HG02938 (cell line): ENCODE data around the gene LARP1B.
A peak's percentile ranks its signal among the peaks of the same experiment; 100 is the strongest.
"Not testable (repeated sequence)": the region's sequence is repeated elsewhere in the genome, so short reads cannot be mapped to it uniquely, and the experiment has no call there.

ENCODE experiments used
- ATAC-seq: cut with Tn5 transposase; IDR thresholded peaks from one replicate; pipeline ENCODE4 v1.9.1; 2021; ENCODE audit warnings: mild to moderate bottlenecking, moderate library complexity; ENCODE audit not compliant: unreplicated experiment

Gene LARP1B

DNA sequence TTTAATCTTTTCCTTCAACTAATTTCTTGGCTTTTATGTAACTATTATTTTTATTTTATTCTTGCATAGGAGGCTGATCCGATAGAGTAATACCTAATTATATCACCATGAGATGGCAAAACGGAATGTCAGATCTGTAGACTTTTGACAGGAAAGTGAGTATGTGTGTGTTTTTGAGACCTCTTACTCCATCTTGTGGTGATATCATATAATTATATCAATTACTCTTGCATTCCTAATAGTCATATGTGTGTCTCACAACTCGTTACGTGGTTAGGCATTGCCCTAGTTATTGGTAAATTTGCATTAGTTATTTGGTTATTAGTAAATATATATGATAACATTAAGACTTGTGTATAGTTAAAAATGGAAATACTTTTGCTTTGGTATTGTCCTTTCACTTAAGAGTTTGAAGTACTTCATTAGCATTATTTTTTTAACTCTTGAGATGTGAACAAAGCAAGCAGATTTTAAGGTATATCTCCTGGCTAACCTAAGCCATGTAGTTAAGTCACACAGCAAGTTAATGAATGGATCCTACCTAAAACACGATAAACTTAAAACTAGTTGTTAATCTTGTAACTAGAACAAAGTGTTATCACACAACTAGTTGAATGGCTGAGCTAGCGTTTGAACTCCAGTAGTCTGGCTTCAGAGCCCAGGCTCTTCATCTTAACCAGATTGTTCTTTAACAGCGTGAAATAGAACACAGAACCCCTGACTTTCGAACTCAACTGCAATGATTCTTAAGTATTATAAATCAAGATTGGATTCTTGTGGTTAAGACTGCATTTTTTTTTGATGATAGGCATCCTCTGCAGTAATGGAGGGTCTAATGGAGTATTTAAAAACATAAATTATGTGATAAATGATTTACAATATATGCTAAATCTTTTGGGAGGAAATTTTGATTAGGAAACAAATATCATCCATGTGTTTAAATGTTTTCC, 159.4 kb downstream of the LARP1B start:
- peak; percentile 80 for ATAC-seq

GRCh38 chr4:128221586-128221985, 160.5 kb downstream of the LARP1B start:
- no peak for ATAC-seq

GRCh38 chr4:128225148-128225547, 164.0 kb downstream of the LARP1B start:
- no peak for ATAC-seq

DNA sequence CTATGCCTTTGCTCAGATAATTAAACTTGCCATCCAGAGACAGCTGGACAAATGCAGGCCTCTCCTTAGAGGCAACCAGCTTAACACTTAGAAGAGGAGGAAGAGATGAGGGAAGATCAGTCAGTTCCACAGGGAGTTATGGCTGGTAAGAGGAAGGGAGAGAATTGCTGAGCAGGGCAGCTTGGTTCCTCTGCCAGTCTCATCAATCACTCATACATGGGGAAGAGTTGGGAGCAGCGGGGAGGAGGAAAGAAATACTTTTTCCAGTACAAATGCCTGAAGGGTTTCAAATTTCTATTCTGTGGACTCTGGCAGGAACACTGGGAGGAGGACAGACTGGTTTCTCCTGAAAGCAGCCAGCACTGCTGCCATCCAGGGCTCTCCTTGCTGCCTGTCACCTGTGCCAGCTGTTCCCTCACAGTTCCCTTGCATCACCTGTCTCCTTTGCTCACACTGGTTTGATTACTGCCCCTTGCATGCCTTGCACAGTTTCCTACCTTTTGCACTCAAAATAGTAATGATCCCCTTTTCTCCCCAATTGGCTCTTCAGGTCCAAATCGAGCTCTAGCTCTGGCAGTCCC, 167.0 kb downstream of the LARP1B start:
- no peak for ATAC-seq

GRCh38 chr4:128228845-128229795, 168.0 kb downstream of the LARP1B start:
- ATAC-seq: no peak

- ATAC-seq: no peak
Measured at GRCh38 chr4:128232719-128233118, 171.6 kb downstream of the LARP1B start.

DNA sequence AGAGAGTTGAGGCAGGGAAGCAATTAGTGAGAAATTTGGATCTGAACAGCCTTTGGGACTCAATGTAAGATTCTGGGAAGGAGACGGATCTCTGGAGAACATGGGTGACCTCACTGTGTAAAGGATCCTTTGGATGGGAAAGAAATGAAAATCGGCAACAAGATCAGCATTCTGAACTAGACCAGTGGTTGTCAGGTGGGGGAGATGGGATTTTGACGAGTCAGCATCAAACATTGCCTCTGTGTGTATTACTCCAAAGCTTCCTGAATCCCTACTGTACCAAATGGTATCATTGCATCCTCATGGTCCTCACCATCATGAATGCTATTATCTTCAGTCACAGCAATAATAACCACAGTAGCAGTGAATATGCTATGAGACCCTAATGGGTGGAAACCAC, 173.7 kb downstream of the LARP1B start:
- no peak for ATAC-seq

GRCh38 chr4:128241019-128241418, 179.9 kb downstream of the LARP1B start:
- no peak for ATAC-seq

DNA sequence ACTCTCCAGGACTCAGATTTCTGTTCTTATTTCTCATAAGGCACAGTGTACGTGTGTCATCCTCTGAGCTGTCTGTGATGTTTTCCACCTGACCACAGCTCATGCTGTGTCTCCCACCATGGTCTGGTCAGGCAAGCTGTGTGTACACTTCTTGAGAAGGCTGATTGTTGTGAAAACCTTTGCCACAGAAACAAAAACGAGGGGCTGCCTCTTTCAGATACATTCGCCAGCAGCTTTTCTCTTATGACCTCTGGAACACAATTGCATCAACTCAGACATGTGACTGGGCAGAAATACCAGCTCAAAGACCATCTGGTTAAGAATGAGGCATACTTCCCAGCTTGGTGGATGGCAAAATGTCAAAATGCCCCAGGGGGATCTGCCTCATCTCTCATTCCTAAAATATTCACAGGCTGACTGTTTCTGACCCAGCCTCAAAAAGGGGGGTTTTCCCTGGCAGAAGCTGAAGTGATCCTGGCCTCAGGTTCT, 180.4 kb downstream of the LARP1B start:
- ATAC-seq: no peak

GRCh38 chr4:128241981-128242380, 180.9 kb downstream of the LARP1B start:
- ATAC-seq: no peak

DNA sequence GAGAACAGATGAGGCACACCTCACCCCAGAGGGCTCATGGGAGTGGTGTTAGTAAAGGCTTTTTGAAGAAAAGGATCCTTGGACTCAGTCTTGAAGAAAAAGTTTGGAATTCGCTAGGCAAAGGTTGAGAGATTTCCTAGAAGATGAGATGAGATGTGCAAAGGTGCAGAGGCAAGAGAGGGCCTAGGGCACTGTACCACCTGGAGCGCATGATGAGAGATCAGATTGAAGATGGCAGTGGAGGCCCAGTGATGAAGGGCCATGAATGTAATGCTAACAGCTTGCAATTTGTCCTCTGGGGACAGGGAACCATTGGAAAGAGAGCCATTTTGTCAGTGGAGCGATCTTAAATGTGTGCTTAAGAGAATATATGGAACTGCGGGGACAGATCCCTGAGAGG, 181.5 kb downstream of the LARP1B start:
- no peak for ATAC-seq

- no peak for ATAC-seq
Measured at GRCh38 chr4:128244379-128244778, 183.3 kb downstream of the LARP1B start.

GRCh38 chr4:128245391-128245790, 184.3 kb downstream of the LARP1B start:
- ATAC-seq: not testable (repeated sequence)

DNA sequence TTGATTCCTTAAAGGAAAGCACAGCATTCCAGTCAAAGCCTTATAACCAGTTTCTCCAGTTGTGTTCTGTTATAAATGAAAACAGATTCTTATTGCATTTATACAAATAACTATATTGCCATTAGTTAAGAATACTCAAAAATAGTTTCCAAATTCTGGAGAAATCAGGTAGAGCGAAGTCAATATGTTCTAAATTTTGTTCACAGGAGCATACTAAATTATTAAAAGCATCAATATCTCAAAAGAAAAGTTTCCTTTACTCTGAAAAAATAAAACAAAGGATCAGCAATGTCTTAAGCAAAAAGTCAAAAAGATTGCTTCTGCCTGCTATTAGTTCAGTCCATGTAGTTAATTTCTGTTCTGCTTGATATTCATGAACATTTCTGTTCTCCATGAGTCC, 186.8 kb downstream of the LARP1B start:
- ATAC-seq: no peak

DNA sequence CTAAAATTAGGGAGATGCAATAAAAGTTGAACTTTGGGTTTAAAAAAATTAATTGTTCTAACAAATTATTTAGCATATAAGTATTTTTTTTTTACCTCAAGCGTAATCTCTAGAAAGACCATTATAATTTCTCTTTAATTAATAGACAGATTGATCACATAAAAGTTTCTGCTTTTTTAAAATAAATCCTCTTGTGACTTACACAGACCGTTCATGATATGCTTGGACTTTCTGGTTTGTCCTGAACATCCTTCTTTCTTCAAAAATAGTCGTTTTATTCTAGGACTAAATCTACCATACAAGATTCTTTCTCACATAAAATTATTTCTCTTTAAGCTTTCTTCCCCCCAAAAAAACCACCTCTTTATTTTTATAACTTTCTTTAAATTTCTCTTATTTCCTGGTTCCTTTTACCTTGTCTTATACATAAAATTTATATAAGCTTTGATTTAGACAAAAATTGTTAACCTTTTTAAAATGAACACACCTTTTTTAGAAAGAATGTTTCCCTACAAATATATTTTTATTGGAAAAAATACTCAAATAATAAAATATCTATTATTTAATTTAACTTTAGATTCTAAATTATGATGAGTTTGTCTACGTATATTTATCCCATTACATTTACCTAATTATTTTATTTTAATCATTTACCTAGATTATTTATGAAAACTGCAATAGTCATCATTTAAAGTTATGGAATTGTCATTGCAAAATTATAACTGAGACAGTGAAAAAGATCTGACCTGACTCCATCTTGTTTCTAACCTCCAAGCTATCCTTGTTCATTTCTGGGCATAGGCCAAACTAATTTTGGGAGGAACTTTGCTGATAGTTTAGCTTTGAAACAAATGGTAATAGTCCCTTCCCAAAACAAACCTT, 188.9 kb downstream of the LARP1B start:
- ATAC-seq: no peak

GRCh38 chr4:128255906-128256305, 194.8 kb downstream of the LARP1B start:
- no peak for ATAC-seq

GRCh38 chr4:128256539-128256938, 195.4 kb downstream of the LARP1B start:
- no peak for ATAC-seq

GRCh38 chr4:128258166-128258565, 197.1 kb downstream of the LARP1B start:
- ATAC-seq: not testable (repeated sequence)

GRCh38 chr4:128259889-128260288, 198.8 kb downstream of the LARP1B start:
- ATAC-seq: not testable (repeated sequence)
